HEK293T (cell line): ENCODE data around the gene VSTM1.

ENCODE experiments used
- ARNT ChIP-seq: fragments of 450-650 bp; IDR thresholded peaks from 2 replicates; pipeline ENCODE4 v1.6.1; 2017; ENCODE audit warnings: mild to moderate bottlenecking
- BHLHE40 ChIP-seq: fragments of 450-650 bp; IDR thresholded peaks from 2 replicates; pipeline ENCODE4 v1.6.1; 2016; ENCODE audit warnings: mild to moderate bottlenecking, moderate library complexity, borderline replicate concordance
- CTBP1 ChIP-seq: fragments of 450-650 bp; IDR thresholded peaks from 2 replicates; pipeline ENCODE4 v1.6.1; 2016; ENCODE audit warnings: borderline replicate concordance
- FOXA1 ChIP-seq: fragments of 450-650 bp; IDR thresholded peaks from 2 replicates; pipeline ENCODE4 v1.6.1; 2016; ENCODE audit warnings: mild to moderate bottlenecking
- FOXK2 ChIP-seq: fragments of 450-650 bp; IDR thresholded peaks from 2 replicates; pipeline ENCODE4 v1.6.1; 2016; ENCODE audit warnings: mild to moderate bottlenecking
- FOXM1 ChIP-seq: fragments of 450-650 bp; IDR thresholded peaks from 2 replicates; pipeline ENCODE4 v1.6.1; 2017; ENCODE audit warnings: mild to moderate bottlenecking, borderline replicate concordance
- HDGF ChIP-seq: fragments of 450-650 bp; IDR thresholded peaks from 2 replicates; pipeline ENCODE4 v1.6.1; 2017; ENCODE audit warnings: antibody characterized with exemption, borderline replicate concordance
- L3MBTL2 ChIP-seq: fragments of 450-650 bp; conservative IDR thresholded peaks from 2 replicates; pipeline ENCODE4 v1.6.1; 2016; ENCODE audit warnings: mild to moderate bottlenecking
- LEF1 ChIP-seq: fragments of 450-650 bp; IDR thresholded peaks from 2 replicates; pipeline ENCODE4 v1.6.1; 2017; ENCODE audit warnings: mild to moderate bottlenecking, borderline replicate concordance
- SP1 ChIP-seq: fragments of 450-650 bp; IDR thresholded peaks from 2 replicates; pipeline ENCODE4 v1.6.1; 2017
- SUZ12 ChIP-seq: fragments of 450-650 bp; IDR thresholded peaks from 2 replicates; pipeline ENCODE4 v1.6.1; 2016; ENCODE audit warnings: mild to moderate bottlenecking
- ZNF384 ChIP-seq: fragments of 450-650 bp; IDR thresholded peaks from 2 replicates; pipeline ENCODE4 v1.6.1; 2016
- TF ChIP-seq, protein P1 (sequence below): fragments of 450-650 bp; IDR thresholded peaks from 2 replicates; pipeline ENCODE4 v1.6.1; 2016

- TF ChIP-seq FOXA1 = no peak
- TF ChIP-seq BHLHE40 = no peak
- TF ChIP-seq FOXK2 = no peak
- TF ChIP-seq SP1 = no peak
- TF ChIP-seq, protein P1, sequence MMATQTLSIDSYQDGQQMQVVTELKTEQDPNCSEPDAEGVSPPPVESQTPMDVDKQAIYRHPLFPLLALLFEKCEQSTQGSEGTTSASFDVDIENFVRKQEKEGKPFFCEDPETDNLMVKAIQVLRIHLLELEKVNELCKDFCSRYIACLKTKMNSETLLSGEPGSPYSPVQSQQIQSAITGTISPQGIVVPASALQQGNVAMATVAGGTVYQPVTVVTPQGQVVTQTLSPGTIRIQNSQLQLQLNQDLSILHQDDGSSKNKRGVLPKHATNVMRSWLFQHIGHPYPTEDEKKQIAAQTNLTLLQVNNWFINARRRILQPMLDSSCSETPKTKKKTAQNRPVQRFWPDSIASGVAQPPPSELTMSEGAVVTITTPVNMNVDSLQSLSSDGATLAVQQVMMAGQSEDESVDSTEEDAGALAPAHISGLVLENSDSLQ = no peak
- no peak for TF ChIP-seq FOXM1
- no peak for TF ChIP-seq SUZ12
- TF ChIP-seq LEF1 = no peak
- no peak for TF ChIP-seq CTBP1
- no peak for TF ChIP-seq ZNF384
- TF ChIP-seq HDGF = no peak
- no peak for TF ChIP-seq ARNT
- TF ChIP-seq L3MBTL2 = no peak
Measured at GRCh38 chr19:54084410-54084809, 20.7 kb upstream of the VSTM1 start.
